ENCODE data around the gene APOE. TPM values are rescaled to one million over a fixed set of nuclear protein-coding genes. Genes with fewer than 3 reads are reported as not detected.

APOE gene
- total and polyA plus RNA-seq, 2 of the 8 experiments (the other 6 are each of a cell fraction or from before 2014, with no cell fraction given): 629 to 1,258 TPM

- Histone ChIP-seq H4K5ac (ENCODE audit: insufficient read length, low read depth, low read length) (no peak overlapping the region), H3K14ac (ENCODE audit: insufficient read length) (no peak overlapping the region), H3K9me3 (ENCODE audit: insufficient read depth in 2 of 2, low read depth in 1 of 2, low read length in 1 of 2) (no peaks in the 10 kb centered on the region), H3K23me2 (ENCODE audit: low read depth, low read length) (peaks cover 3% of the 10 kb centered on the region; the same call in 1 of the 2 replicates), H3K23ac (ENCODE audit: insufficient read length) (no peak overlapping the region), H3K4ac (replicated peaks; ENCODE audit: insufficient read length, low read depth, low read length) (no peak overlapping the region), H3K36me3 (ENCODE audit: control insufficient read depth in 2 of 4, insufficient read depth in 4 of 4, low read length in 3 of 4) (peaks cover 9 to 27% (median 19%) of the 10 kb centered on the region in 4 experiments; a peak in 7 of 8 replicates), H3K4me2 (ENCODE audit: insufficient read depth in 1 of 2, low read depth in 2 of 2, low read length in 2 of 2) (no peak overlapping the region), H3K4me1 (replicated peaks in 1 of 4; ENCODE audit: control insufficient read depth in 3 of 4, insufficient read depth in 4 of 4, low read length in 3 of 4) (peaks cover under 1 to 16% (median 7%) of the 10 kb centered on the region in 4 experiments), H4K8ac (ENCODE audit: extremely low read depth, insufficient read depth, low read length) (no peak overlapping the region), H3K79me1 (ENCODE audit: low read depth, low read length) (no peaks in the 10 kb centered on the region; the same call in 1 of the 2 replicates), H4K91ac (replicated peaks; ENCODE audit: insufficient read length, low read length) (no peak overlapping the region), H3K9ac (replicated peaks in 1 of 4; ENCODE audit: extremely low read depth in 1 of 4, low read depth in 3 of 4, low read length in 3 of 4) (no peak overlapping the region), H4K20me1 (replicated peaks in 1 of 2; ENCODE audit: control insufficient read depth in 1 of 2, insufficient read depth in 2 of 2, low read length in 2 of 2) (peaks cover 0 to 17% of the 10 kb centered on the region in 2 experiments), H3K56ac (replicated peaks; ENCODE audit: insufficient read length, low read depth, low read length) (no peak overlapping the region), H2BK15ac (ENCODE audit: low read length) (no peak overlapping the region), H2BK20ac (ENCODE audit: low read length) (no peak overlapping the region), H2BK12ac (ENCODE audit: low read depth, low read length) (no peak overlapping the region), H2AFZ (ENCODE audit: low read length) (no peak overlapping the region), H3K18ac (ENCODE audit: extremely low read depth, low read length) (no peak overlapping the region), H2AK5ac (ENCODE audit: low read depth, low read length) (no peak overlapping the region), H3K27ac (ENCODE audit: low read depth, low read length) (no peak overlapping the region), H3K79me2 (ENCODE audit: control insufficient read depth in 1 of 2, insufficient read depth in 2 of 2, low read length in 2 of 2) (peaks cover 0 to 11% of the 10 kb centered on the region in 2 experiments; a peak in 1 of 4 replicates), H2BK120ac (replicated peaks; ENCODE audit: low read depth, low read length) (no peak overlapping the region), H3K27me3 (replicated peaks in 1 of 4; ENCODE audit: control insufficient read depth in 3 of 4, extremely low read depth in 1 of 4, insufficient read depth in 3 of 4, low read length in 3 of 4) (no peaks in the 10 kb centered on the region), H3K4me3 (ENCODE audit: extremely low read depth in 1 of 4, insufficient read depth in 2 of 4, low read depth in 3 of 4, low read length in 4 of 4) (no peak overlapping the region), H2BK5ac (ENCODE audit: low read depth, low read length) (no peak overlapping the region)
- ChIA-PET CTCF (ENCODE audit: partially characterized antibody) (interaction anchor here (0.9 to 15.2 kb wide), 6 partner anchors 16 to 1705 kb away, joined by 3 to 201 read pairs (median 4); partner anchors contain the start of gene CLPTM1), POLR2A (ENCODE audit: partially characterized antibody) (interaction anchor here (0.6 to 12.3 kb wide), 10 partner anchors 9 to 104 kb away, joined by 3 to 247 read pairs (median 4); partner anchors contain the start of genes CLPTM1 and TOMM40)
- FAIRE-seq (no peak), DNase-seq (ENCODE audit: low read depth in 1 of 2, low spot score in 2 of 2) (no peak)
- TF ChIP-seq CTCF (IDR thresholded peaks at IDR 0.05; ENCODE audit: control extremely low read depth in 1 of 3, insufficient read depth in 1 of 3, low read depth in 1 of 3, low read length in 3 of 3) (peak in 1 of 3 experiments; percentile 0; a peak in 1 of 4 replicates), GTF2F1 (IDR thresholded peaks at IDR 0.05; ENCODE audit: borderline replicate concordance, low read depth, low read length) (no peak)
- 94% methylated on average over 44 of the region's 44 CpGs; no CpG with 5 or more reads in 1 of the 2 experiments for WGBS, 2 experiments (ENCODE audit: extremely low coverage in 1 of 2, insufficient coverage in 1 of 2, insufficient read length in 1 of 2, insufficient replicate concordance in 2 of 2, low coverage in 1 of 2, low lambda C conversion rate in 2 of 2, missing lambda C conversion rate in 1 of 2)
Measured at GRCh38 chr19:44908836-44909261, 3.3 kb downstream of the APOE start.

Data from H1 (cell line).